ENCODE data around the gene TTC9C. TPM values are rescaled to one million over a fixed set of nuclear protein-coding genes. Genes with fewer than 3 reads are reported as not detected.
A peak's percentile ranks its signal among the peaks of the same experiment; 100 is the strongest.

The TTC9C gene
- total RNA-seq, 2 experiments from 2014 or later, result 33.7 to 37.9 TPM

GRCh38 chr11:62706850-62707247 lies 21.4 kb upstream of the TTC9C start:
- H3K9me3 Mint-ChIP-seq, result no peaks in the 10 kb centered on the region
- intact Hi-C loops (cut with micrococcal nuclease), result no loop called here

GRCh38 chr11:62707277-62707861 lies 20.9 kb upstream of the TTC9C start, which contains the start of the genes BSCL2 and GNG3:
Gene BSCL2, minus strand, starts transcription at chr11:62707424. Its CDS starts 229 bp downstream, at chr11:62707195.
Gene GNG3, plus strand, starts transcription at chr11:62707676. Its CDS starts 620 bp downstream, at chr11:62708296.
- peaks cover 42% of the 10 kb centered on the region for H3K36me3 Mint-ChIP-seq (ENCODE audit: low read depth)
- no peaks in the 10 kb centered on the region for H3K27me3 Mint-ChIP-seq
- no peaks in the 10 kb centered on the region for H3K9me3 Mint-ChIP-seq
- no peak for TF ChIP-seq CTCF (IDR thresholded peaks at IDR 0.05)
- ChIA-PET CTCF (interaction anchor here (0.6 to 2.9 kb wide), 9 partner anchors 13 to 312 kb away, joined by 3 to 13 read pairs (median 5); partner anchors contain the start of genes HNRNPUL2, ROM1, TMEM179B and TTC9C), POLR2A (interaction anchor here (0.9 to 6.3 kb wide), 16 partner anchors 8 to 174 kb away, joined by 3 to 41 read pairs (median 5); partner anchors contain the start of genes HNRNPUL2, INTS5, LBHD1 and MTA2)
- H3K27ac Mint-ChIP-seq, result peak within 1 kb of the TSS; percentile 99
- H3K4me3 Mint-ChIP-seq, result peak within 1 kb of the TSS; percentile 91
- ATAC-seq, result no peak
- peak; percentile 21 for DNase-seq
- peaks cover 47% of the 10 kb centered on the region for H3K4me1 Mint-ChIP-seq (ENCODE audit: low read depth)
- intact Hi-C loops (cut with micrococcal nuclease), result no loop called here

More at GRCh38 chr11:62706850-62707247, 21.4 kb upstream of the TTC9C start:
- no peak for ATAC-seq
- Mint-ChIP-seq H3K36me3 (ENCODE audit: low read depth) (peaks cover 42% of the 10 kb centered on the region), H3K4me3 (peak overlapping the region; percentile 84), H3K27me3 (no peaks in the 10 kb centered on the region), H3K4me1 (ENCODE audit: low read depth) (peaks cover 45% of the 10 kb centered on the region), H3K27ac (peak overlapping the region; percentile 7)
- CTCF ChIA-PET, result interaction anchor here (1.2 to 2.9 kb wide), 6 partner anchors 12 to 282 kb away, joined by 3 to 12 read pairs (median 7); partner anchors contain the start of genes ROM1, TMEM179B and ZBTB3
- POLR2A ChIA-PET, result interaction anchor here (0.9 to 6.3 kb wide), 15 partner anchors 8 to 154 kb away, joined by 3 to 41 read pairs (median 5); partner anchors contain the start of genes HNRNPUL2, INTS5, LBHD1 and TTC9C
- no peak for TF ChIP-seq CTCF (IDR thresholded peaks at IDR 0.05)
- no peak for DNase-seq

GRCh38 chr11:62708392-62708791 lies 19.9 kb upstream of the TTC9C start:
- peaks cover 47% of the 10 kb centered on the region for H3K36me3 Mint-ChIP-seq (ENCODE audit: low read depth)
- H3K9me3 Mint-ChIP-seq, result no peaks in the 10 kb centered on the region
- H3K27ac Mint-ChIP-seq, result peak overlapping the region; percentile 99
- H3K4me3 Mint-ChIP-seq, result peak overlapping the region; percentile 91
- ChIA-PET POLR2A (interaction anchor here (0.6 to 6.3 kb wide), 25 partner anchors 14 to 173 kb away, joined by 3 to 41 read pairs (median 5); partner anchors contain the start of genes B3GAT3, C11orf98, CSKMT and HNRNPUL2), CTCF (interaction anchor here (0.9 to 2.5 kb wide), 8 partner anchors 12 to 313 kb away, joined by 3 to 13 read pairs (median 4); partner anchors contain the start of genes HNRNPUL2, LBHD1, ROM1 and TMEM179B)
- no peak for DNase-seq
- no peaks in the 10 kb centered on the region for H3K27me3 Mint-ChIP-seq
- peaks cover 57% of the 10 kb centered on the region for H3K4me1 Mint-ChIP-seq (ENCODE audit: low read depth)
- intact Hi-C loops (cut with micrococcal nuclease), result no loop called here
- ATAC-seq, result no peak
- no peak for TF ChIP-seq CTCF (IDR thresholded peaks at IDR 0.05)

GRCh38 chr11:62708793-62709192 lies 19.5 kb upstream of the TTC9C start:
- Mint-ChIP-seq H3K4me3 (peak overlapping the region; percentile 91), H3K9me3 (no peaks in the 10 kb centered on the region), H3K36me3 (ENCODE audit: low read depth) (peaks cover 50% of the 10 kb centered on the region), H3K4me1 (ENCODE audit: low read depth) (peaks cover 61% of the 10 kb centered on the region), H3K27me3 (no peaks in the 10 kb centered on the region), H3K27ac (peak overlapping the region; percentile 99)
- intact Hi-C loops (cut with micrococcal nuclease), result no loop called here
- CTCF ChIA-PET, result interaction anchor here (1.0 to 2.5 kb wide), 9 partner anchors 10 to 314 kb away, joined by 3 to 13 read pairs (median 3); partner anchors contain the start of genes HNRNPUL2, LBHD1, ROM1 and TMEM179B
- TF ChIP-seq CTCF (IDR thresholded peaks at IDR 0.05), result no peak
- DNase-seq (peak; percentile 76), ATAC-seq (peak; percentile 40)
- POLR2A ChIA-PET, result interaction anchor here (0.6 to 6.3 kb wide), 29 partner anchors 12 to 175 kb away, joined by 3 to 41 read pairs (median 4); partner anchors contain the start of genes B3GAT3, C11orf98, CSKMT and GANAB
